Prostate gland (tissue), 2 donors: Measurements from ENCODE around the gene TMC5. TPM values are rescaled to one million over a fixed set of nuclear protein-coding genes. Genes with fewer than 3 reads are reported as not detected.
A peak's percentile ranks its signal among the peaks of the same experiment; 100 is the strongest.

Experiments
- DNase-seq: peaks from one replicate; pipeline ENCODE4 v3.0.0-alpha.2; 2019; ENCODE audit warnings: low spot score
- H3K27ac ChIP-seq, 2 donors: fragments of 200-600 bp; sonication (generic); 2 replicates each; pipeline ENCODE4 v1.5.1; 2017 to 2019
- H3K27me3 ChIP-seq: fragments of 200-600 bp; sonication (generic); replicated peaks from 2 replicates; pipeline ENCODE4 v1.5.1; 2019; ENCODE audit not compliant: insufficient read depth
- H3K36me3 ChIP-seq, 2 donors: fragments of 200-600 bp; sonication (generic); 1 replicate in 1 of 2; 2 replicates in 1 of 2; pipeline versions ENCODE4 v1.5.1 to v1.8.1; 2017 to 2019
- H3K4me1 ChIP-seq: fragments of 200-600 bp; sonication (generic); replicated peaks from 2 replicates; pipeline ENCODE4 v1.5.1; 2019
- H3K4me3 ChIP-seq, 2 donors: fragments of 200-600 bp; sonication (generic); 2 replicates each; pipeline ENCODE4 v1.5.1; 2017 to 2019
- H3K9me3 ChIP-seq: fragments of 200-600 bp; sonication (generic); 2 replicates; pipeline ENCODE4 v1.5.1; 2017
- POLR2A ChIP-seq: fragments of 450-650 bp; IDR thresholded peaks from one replicate; pipeline ENCODE4 v1.6.1; 2016; ENCODE audit warnings: antibody characterized with exemption, mild to moderate bottlenecking
- POLR2AphosphoS5 ChIP-seq: sonication (generic); formaldehyde crosslinking; IDR thresholded peaks from one replicate; pipeline ENCODE4 v1.6.1; 2017; ENCODE audit warnings: antibody characterized with exemption
- WGBS: methylation state at CpG from one replicate; pipeline ENCODE4 v1.1.5; 2018; 5-methylcytosine and 5-hydroxymethylcytosine counted together
- intact Hi-C: fragments of 100-400 bp; cut with DNase I; formaldehyde crosslinking; loops from one replicate; pipeline ENCODE4 v1.14.2; 2022
- total RNA-seq, 2 donors: library from RNA; depleted of rRNA; stranded (reverse); fragments of >200 nt; gene quantifications; one replicate each; pipeline ENCODE4 v1.1.0, GENCODE V29; 2016
- TF ChIP-seq, protein P1 (sequence below), 4 experiments: fragments of 200-600 bp in 2 of 4; fragments of 450-650 bp in 2 of 4; sonication (generic) in 2 of 4; IDR thresholded peaks; 1 replicate in 3 of 4; 2 replicates in 1 of 4; pipeline ENCODE4 v1.5.1; 2016 to 2019; ENCODE audit warnings: antibody characterized with exemption in 4 of 4, mild to moderate bottlenecking in 2 of 4, moderate library complexity in 2 of 4

The TMC5 gene
- total RNA-seq, 2 donors from 2014 or later = 24.5 to 54.8 TPM

DNA sequence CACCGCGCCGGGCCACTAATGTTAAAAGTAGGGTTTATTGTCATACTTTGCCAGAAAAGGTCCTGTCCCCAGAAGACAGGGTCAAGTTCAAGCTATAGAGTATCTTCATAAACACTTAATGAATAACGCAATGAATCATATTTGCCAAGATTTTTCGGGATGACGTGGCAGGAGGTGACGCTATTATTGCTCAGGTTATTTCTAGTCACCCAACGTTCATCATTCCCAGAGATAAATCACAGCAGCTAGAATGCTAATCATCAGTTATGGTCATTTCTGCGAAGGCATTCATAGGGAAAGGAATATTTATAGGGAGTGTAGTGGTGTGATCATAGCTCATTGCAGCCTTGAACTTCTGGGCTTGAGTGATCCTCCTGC, 2.0 kb downstream of the TMC5 start:
- 91% methylated on average over 9 of the region's 9 CpGs for WGBS
- TF ChIP-seq, protein P1, sequence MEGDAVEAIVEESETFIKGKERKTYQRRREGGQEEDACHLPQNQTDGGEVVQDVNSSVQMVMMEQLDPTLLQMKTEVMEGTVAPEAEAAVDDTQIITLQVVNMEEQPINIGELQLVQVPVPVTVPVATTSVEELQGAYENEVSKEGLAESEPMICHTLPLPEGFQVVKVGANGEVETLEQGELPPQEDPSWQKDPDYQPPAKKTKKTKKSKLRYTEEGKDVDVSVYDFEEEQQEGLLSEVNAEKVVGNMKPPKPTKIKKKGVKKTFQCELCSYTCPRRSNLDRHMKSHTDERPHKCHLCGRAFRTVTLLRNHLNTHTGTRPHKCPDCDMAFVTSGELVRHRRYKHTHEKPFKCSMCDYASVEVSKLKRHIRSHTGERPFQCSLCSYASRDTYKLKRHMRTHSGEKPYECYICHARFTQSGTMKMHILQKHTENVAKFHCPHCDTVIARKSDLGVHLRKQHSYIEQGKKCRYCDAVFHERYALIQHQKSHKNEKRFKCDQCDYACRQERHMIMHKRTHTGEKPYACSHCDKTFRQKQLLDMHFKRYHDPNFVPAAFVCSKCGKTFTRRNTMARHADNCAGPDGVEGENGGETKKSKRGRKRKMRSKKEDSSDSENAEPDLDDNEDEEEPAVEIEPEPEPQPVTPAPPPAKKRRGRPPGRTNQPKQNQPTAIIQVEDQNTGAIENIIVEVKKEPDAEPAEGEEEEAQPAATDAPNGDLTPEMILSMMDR (IDR thresholded peaks at IDR 0.05) = no peak
- TF ChIP-seq POLR2AphosphoS5 (no peak), POLR2A (no peak)
- intact Hi-C loops = no loop called here
- Histone ChIP-seq H3K9me3 (no peaks in the 10 kb centered on the region), H3K36me3 (no peaks in the 10 kb centered on the region), H3K4me1 (peaks cover 3% of the 10 kb centered on the region), H3K27ac (no peak overlapping the region), H3K4me3 (no peak overlapping the region), H3K27me3 (no peaks in the 10 kb centered on the region)
- DNase-seq = no peak

DNA sequence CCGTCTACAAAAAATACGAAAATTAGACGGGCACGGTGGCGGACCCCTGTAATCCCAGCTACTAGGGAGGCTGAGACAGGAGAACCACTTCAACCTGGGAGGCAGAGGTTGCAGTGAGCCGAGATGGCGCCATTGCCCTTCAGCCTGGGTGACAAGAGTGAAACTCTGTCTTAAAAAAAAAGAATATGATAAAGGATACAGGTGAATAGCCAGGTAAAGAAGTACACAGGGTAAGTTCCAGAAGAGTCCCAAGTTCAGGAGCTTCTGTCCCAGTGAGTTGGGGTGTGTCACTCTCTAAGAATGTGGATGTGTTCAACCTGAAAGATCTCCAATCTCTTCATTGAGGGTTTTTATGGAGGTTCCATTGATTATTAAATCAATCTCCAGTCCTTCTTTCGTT, 6.8 kb downstream of the TMC5 start:
- TF ChIP-seq POLR2AphosphoS5 = no peak
- TF ChIP-seq, protein P1 (IDR thresholded peaks at IDR 0.05) = no peak
- no peak for TF ChIP-seq POLR2A
- H3K4me3 ChIP-seq = no peak overlapping the region
- intact Hi-C loops = no loop called here

DNA sequence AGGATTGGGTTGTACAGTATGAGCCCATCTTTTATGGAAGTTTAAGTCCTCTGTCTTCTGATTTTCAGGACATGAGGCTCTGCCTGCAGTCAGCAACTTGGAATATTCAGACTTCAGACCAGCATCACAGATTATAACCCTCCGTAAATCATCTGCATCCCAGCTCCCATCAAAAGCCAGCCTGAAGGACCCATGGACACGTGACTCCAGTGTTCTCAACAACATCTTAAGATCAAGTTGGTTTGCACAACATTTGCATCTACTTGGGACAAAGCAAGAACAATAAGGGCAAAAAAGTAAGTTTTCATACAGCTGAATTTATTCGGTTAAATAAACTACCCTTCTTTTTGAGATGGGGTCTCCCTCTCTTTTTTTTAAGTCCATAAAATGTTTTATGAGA, 12.7 kb downstream of the TMC5 start:
- Histone ChIP-seq H3K27me3 (no peaks in the 10 kb centered on the region), H3K27ac (peak overlapping the region; percentile 60 to 82), H3K9me3 (no peaks in the 10 kb centered on the region), H3K4me3 (no peak overlapping the region), H3K36me3 (no peaks in the 10 kb centered on the region), H3K4me1 (no peaks in the 10 kb centered on the region)
- TF ChIP-seq POLR2AphosphoS5 = no peak
- TF ChIP-seq POLR2A = no peak
- TF ChIP-seq, protein P1 (IDR thresholded peaks at IDR 0.05) = no peak
- DNase-seq = no peak
- intact Hi-C loops = no loop called here
- WGBS = 75% methylated on average over 3 of the region's 3 CpGs

More for the DNA sequence above, 6.8 kb downstream of the TMC5 start:
- Histone ChIP-seq H3K4me1 (no peaks in the 10 kb centered on the region), H3K36me3 (no peaks in the 10 kb centered on the region), H3K27ac (peak overlapping the region; percentile 15 to 39), H3K27me3 (no peaks in the 10 kb centered on the region), H3K9me3 (no peaks in the 10 kb centered on the region)
- no peak for DNase-seq
- WGBS = 96% methylated on average over 8 of the region's 8 CpGs

DNA sequence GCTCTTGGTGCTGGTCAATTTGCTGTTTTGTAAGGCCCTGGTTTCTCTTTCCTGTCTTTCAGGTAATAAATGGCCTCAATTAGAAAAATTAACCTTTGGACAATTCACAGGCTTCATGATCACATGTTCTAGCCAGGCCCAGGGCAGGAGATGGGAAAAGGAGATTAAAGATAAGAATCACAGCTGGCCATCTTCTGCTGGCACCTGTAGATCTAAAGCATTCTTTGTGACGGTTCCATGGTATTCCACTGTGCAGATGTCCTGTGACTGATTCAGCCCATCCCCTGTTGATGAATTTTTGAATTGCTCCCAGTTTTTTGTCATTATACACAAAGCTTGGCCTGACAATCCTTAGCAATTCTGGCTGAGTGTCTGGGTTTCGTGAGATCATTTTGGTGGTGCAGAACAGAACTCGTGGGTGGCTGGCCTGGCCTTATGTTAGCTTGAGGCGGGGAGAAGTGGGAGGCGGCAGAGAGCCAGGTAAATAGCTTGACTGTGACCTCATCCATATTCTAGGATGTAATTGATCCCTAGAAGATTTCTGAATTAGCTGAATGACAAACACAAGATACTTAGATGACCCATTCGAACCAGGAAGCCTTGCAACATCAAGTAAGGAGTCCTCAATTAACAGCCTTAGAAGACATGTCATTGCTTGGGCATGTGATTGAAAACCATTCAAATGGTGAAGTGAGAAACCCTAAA, 14.1 kb downstream of the TMC5 start:
- WGBS = 74% methylated on average over 6 of the region's 6 CpGs

More for the DNA sequence above, 14.1 kb downstream of the TMC5 start:
- no peak for TF ChIP-seq POLR2A
- TF ChIP-seq POLR2AphosphoS5 = no peak
- TF ChIP-seq, protein P1 (IDR thresholded peaks at IDR 0.05) = no peak
- DNase-seq = no peak
- peak overlapping the region in 1 of 2 donors; percentile 36 for H3K27ac ChIP-seq
- no peak overlapping the region for H3K4me3 ChIP-seq
- no peaks in the 10 kb centered on the region for H3K9me3 ChIP-seq
- no peaks in the 10 kb centered on the region for H3K36me3 ChIP-seq
- intact Hi-C loops = no loop called here
- no peaks in the 10 kb centered on the region for H3K27me3 ChIP-seq
- H3K4me1 ChIP-seq = peaks cover 1% of the 10 kb centered on the region
